HG03108 (cell line): ENCODE measurements around the gene CASP9.
A peak's percentile ranks its signal among the peaks of the same experiment; 100 is the strongest.
"Not testable (repeated sequence)": the region's sequence is repeated elsewhere in the genome, so short reads cannot be mapped to it uniquely, and the experiment has no call there.

Experiments
- ATAC-seq: cut with Tn5 transposase; IDR thresholded peaks from one replicate; pipeline ENCODE4 v1.9.1; 2021; ENCODE audit warnings: moderate library complexity; ENCODE audit not compliant: unreplicated experiment

CASP9 gene

GRCh38 chr1:15526021-15526489 is 2.0 kb upstream of the CASP9 start:
- ATAC-seq, result no peak

- peak; percentile 35 for ATAC-seq
Observed at GRCh38 chr1:15525050-15526020, 1.3 kb upstream of the CASP9 start.

GRCh38 chr1:15524283-15525049 is 451 bp upstream of the CASP9 start:
- peak; percentile 32 for ATAC-seq

DNA sequence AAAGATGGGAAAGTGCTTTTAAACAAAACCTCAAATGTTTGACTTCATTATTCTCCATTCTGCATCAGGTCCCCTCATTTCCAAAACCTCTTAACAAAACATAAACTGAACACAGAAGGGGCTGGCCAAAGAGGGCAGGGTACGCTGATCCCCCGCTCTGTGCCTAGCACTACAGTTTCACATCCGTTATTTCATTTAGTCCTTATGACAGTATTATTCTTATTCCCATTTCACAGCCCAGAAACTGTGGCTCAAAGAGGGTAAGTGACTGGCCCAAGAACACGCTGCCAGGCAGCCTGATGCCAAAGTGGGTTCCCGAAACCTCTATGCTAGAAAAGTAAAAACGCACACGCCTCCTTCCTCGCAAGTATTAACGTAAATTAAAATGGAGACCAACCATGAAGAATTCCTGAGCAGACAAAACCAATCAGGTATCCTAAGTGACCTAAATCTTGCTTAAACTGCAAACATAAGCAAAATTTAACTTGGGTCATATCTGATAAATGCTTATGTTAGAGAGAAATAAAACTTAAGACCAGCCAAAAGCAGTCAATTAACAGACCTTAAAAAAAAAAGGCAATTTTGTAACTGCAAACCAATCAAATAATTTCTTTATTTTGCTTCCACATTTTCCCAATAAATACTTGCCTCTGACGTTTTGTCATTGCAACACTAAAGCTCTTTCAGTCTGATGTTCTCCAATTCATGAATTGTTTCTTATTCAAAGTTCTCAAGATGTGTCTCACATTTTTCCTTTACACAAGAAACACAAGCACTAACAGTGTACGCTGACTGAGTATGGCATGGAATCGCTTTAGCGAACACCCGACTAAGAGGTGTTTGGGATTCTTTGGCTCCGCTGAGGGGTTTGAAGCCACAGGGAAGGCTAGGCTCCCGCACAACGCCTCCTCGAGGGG is 653 bp downstream of the CASP9 start:
- no peak for ATAC-seq

DNA sequence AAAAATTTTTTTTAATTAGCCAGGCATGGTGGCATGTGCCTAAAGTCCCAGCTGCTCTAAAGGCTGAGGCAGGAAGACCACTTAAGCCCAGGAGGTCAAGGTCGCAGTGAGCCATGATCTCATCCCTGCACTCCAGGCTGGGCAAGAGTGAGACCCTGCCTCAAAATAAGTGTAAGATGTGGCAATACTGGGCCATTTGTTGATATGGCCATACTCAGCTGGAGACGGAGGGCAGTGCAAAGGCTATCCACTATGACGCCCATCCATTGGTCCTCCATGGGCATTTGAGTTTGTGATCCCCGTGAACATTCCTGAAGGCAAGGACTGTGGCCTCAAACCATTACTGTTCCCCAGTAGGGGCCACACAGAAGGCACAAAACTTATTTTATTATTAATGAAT is 1.5 kb downstream of the CASP9 start:
- ATAC-seq, result no peak

GRCh38 chr1:15521206-15521906 is 2.7 kb downstream of the CASP9 start:
- ATAC-seq, result not testable (repeated sequence)

GRCh38 chr1:15519625-15520024 is 4.4 kb downstream of the CASP9 start:
- ATAC-seq, result no peak

GRCh38 chr1:15515022-15515663 is 8.9 kb downstream of the CASP9 start:
- no peak for ATAC-seq

- ATAC-seq, result not testable (repeated sequence)
Observed at GRCh38 chr1:15514557-15514956, 9.5 kb downstream of the CASP9 start.

GRCh38 chr1:15513919-15514318 is 10.1 kb downstream of the CASP9 start:
- no peak for ATAC-seq

- no peak for ATAC-seq
Observed at GRCh38 chr1:15513192-15513591, 10.8 kb downstream of the CASP9 start.

DNA sequence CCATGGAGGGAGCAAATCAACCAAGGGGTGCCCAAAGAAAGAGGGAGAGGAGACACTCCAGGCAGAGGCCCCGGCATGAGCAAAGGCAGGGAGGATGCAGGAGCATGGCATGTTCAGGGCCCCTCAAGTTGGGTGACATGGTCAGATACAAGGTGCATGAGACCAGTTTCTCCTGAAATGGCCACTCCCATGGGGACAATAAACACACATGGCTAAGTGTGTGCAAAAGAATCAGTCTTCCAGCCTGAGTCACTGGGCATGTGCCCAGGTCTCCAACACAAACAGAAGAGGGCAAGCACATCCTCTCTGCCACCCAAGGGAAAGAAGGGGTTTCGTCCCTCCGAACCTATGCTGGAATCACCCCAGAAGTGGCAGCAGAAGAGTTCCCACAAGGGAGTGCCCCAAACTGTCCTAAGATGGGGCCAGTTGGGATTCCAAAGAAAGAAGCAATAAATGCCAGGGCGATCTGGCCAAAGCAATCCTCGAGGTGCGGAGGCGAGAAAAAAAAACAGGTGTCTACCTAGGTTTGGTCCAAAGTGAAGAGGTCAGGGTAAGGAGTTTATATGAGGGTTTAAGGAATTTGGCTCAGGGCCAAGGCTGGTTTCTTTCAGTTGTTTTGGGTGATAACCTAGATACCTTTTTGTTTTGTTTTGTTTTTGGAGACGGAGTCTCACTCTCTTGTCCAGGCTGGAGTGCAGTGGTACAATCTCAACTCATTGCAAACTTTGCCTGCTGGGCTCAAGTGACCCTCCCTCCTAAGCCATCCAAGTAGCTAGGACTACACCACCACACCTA is 13.2 kb downstream of the CASP9 start:
- ATAC-seq, result no peak

- ATAC-seq, result no peak
Observed at GRCh38 chr1:15509586-15509985, 14.4 kb downstream of the CASP9 start.

DNA sequence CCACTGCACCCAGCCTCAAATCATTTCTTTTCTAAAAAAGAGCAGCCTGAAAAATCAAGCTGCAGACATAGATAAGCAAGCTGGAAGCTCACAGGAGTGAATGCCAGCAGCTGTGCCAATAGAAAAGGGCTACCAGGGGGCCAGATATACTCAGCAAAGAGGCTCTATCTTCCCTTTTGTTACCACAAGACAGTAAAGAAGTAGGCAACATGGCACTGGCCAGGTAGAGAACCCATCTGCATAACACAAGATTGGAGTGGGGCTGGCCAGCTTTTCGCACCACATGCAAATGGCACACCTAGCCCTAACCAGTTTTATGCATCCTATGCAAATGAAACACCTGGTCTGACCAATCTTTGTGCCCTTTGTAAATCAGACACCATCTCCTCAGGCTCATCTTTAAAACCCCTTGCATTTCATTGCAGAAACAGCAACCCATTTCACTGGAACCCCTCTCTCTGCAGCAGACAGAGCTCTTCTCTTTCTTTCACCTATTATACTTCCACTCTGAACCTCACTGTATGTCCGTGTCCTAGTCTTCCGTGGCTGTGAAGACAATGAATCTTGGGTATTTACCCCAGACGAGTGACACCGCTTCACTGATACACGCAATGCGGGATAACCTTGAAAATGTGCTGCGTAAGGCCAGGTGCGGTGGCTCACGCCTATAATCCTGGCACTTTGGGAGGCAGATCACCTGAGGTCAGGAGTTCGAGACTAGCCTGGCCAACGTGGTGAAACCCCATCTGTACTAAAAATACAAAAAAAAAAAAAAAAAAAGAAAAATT is 15.1 kb downstream of the CASP9 start:
- ATAC-seq, result no peak

GRCh38 chr1:15507278-15507677 is 16.7 kb downstream of the CASP9 start:
- ATAC-seq, result no peak

DNA sequence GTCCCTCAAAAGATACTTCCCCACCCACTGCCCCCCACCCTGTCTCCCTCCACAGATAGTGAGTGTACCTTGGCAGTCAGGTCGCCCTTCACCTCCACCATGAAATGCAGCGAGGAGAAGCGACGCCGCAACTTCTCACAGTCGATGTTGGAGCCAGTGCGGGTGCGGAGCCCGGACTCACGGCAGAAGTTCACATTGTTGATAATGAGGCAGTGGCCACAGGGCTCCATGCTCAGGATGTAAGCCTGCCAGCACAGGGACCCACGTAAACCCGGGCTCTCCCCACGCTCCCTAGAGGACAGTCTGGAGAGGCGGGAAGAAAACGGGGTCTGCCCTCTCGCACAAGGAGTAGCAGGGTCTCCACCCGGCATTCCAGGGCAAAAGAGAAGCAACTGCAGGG is 17.2 kb downstream of the CASP9 start:
- ATAC-seq, result no peak

DNA sequence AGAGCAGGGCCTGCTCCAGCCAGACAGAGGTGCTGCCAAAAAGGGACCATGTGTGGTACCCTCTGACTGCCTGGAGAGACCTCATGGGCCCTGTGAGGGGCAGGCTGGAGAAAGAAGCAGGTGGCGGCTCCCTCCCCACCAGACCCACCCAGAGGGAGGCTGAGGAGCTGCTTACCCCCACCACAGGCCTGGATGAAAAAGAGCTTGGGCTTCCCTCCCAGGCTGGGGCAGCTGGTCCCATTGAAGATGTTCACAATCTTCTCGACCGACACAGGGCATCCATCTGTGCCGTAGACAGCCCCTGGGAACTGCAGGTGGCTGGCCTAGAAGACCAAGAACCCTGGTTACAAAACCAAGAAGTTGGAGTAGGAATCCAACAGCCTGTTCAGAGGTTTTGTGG is 19.6 kb downstream of the CASP9 start:
- no peak for ATAC-seq
